T-cell (primary cell): ENCODE measurements around the gene AP1S3. TPM values are rescaled to one million over a fixed set of nuclear protein-coding genes. Genes with fewer than 3 reads are reported as not detected.

Experiments used
- ATAC-seq, 4 experiments: fragments of 200-7000 bp in 3 of 4; fragments of 150-1000 bp in 1 of 4; cut with Tn5 transposase; replicated peaks in 1 of 4; 1 replicate in 3 of 4; 2 replicates in 1 of 4; pipeline ENCODE4 v1.10.0; 2021; ENCODE audit warnings: moderate library complexity in 3 of 4, mild to moderate bottlenecking in 2 of 4, moderate number of reproducible peaks in 1 of 4
- CTCF ChIA-PET, 2 donors: fragments of 300-600 bp; sonication (Branson Sonifier 250); formaldehyde crosslinking; loops; one replicate each; lab custom pipeline; 2022; ENCODE audit warnings: antibody characterized with exemption in 2 of 2; lab: Charles Lee
- POLR2A ChIA-PET, 2 donors: fragments of 300-600 bp; sonication (Branson Sonifier 250); formaldehyde crosslinking; loops; one replicate each; lab custom pipeline; 2022; ENCODE audit warnings: antibody characterized with exemption in 2 of 2; lab: Charles Lee
- DNase-seq, 35 experiments: peaks; one replicate each; pipeline versions ENCODE4 v3.0.0 to v3.0.0-alpha.2; 2013 to 2023
- H3K27ac ChIP-seq: one replicate; pipeline ENCODE4 v1.5.1; 2013; ENCODE audit warnings: low read length
- H3K27me3 ChIP-seq, 2 experiments: replicated peaks in 1 of 2; 1 replicate in 1 of 2; 2 replicates in 1 of 2; pipeline versions ENCODE4 v1.6.1 to v1.7.0; 2013; ENCODE audit warnings: low read length in 1 of 2, mixed read lengths in 1 of 2; ENCODE audit not compliant: control insufficient read depth in 2 of 2, insufficient read depth in 2 of 2; ENCODE audit errors: extremely low read depth in 1 of 2
- H3K36me3 ChIP-seq, 2 donors: 1 replicate in 1 of 2; 2 replicates in 1 of 2; pipeline versions ENCODE4 v1.6.1 to v1.7.0; 2013; ENCODE audit warnings: low read length in 1 of 2; ENCODE audit not compliant: control insufficient read depth in 2 of 2, insufficient read depth in 1 of 2; ENCODE audit errors: extremely low read depth in 1 of 2
- H3K4me1 ChIP-seq, 2 experiments: 1 replicate in 1 of 2; 2 replicates in 1 of 2; pipeline versions ENCODE4 v1.6.1 to v1.7.0; 2013; ENCODE audit warnings: low read length in 2 of 2, mixed read lengths in 1 of 2; ENCODE audit not compliant: insufficient read depth in 2 of 2, control insufficient read depth in 1 of 2; ENCODE audit errors: extremely low read depth in 1 of 2
- H3K4me3 ChIP-seq, 2 donors: 1 replicate in 1 of 2; 2 replicates in 1 of 2; pipeline versions ENCODE4 v1.5.1 to v1.7.0; 2013; ENCODE audit warnings: mild to moderate bottlenecking in 2 of 2, low read length in 1 of 2, moderate library complexity in 1 of 2; ENCODE audit not compliant: control insufficient read depth in 1 of 2; ENCODE audit errors: extremely low read depth in 1 of 2
- H3K9me3 ChIP-seq: 2 replicates; pipeline ENCODE4 v1.7.0; 2013
- H3K27ac Mint-ChIP-seq, 2 donors: one replicate each; pipeline ENCODE4 v1.8.0; 2020 to 2021; ENCODE audit warnings: mild to moderate bottlenecking in 2 of 2, mixed read lengths in 2 of 2
- H3K27me3 Mint-ChIP-seq, 2 donors: one replicate each; pipeline ENCODE4 v1.8.0; 2021 to 2022; ENCODE audit warnings: mixed read lengths in 2 of 2
- H3K36me3 Mint-ChIP-seq: one replicate; pipeline ENCODE4 v1.8.0; 2021; ENCODE audit warnings: mixed read lengths
- H3K4me1 Mint-ChIP-seq, 3 donors: one replicate each; pipeline ENCODE4 v1.8.0; 2020 to 2022; ENCODE audit warnings: mixed read lengths in 3 of 3, mild to moderate bottlenecking in 1 of 3
- H3K4me3 Mint-ChIP-seq, 3 donors: one replicate each; pipeline ENCODE4 v1.8.0; 2020 to 2022; ENCODE audit warnings: mild to moderate bottlenecking in 3 of 3, mixed read lengths in 3 of 3, moderate library complexity in 3 of 3
- H3K9me3 Mint-ChIP-seq, 3 donors: one replicate each; pipeline ENCODE4 v1.8.0; 2020 to 2022; ENCODE audit warnings: mixed read lengths in 3 of 3
- WGBS: methylation state at CpG from one replicate; pipeline ENCODE4 v1.1.5; 2013; ENCODE audit warnings: missing lambda C conversion rate; ENCODE audit not compliant: insufficient coverage; 5-methylcytosine and 5-hydroxymethylcytosine counted together
- total RNA-seq, 35 experiments: library from RNA in 6 of 35; stranded (reverse) in 6 of 35; fragments of 120-200 nt in 1 of 35; gene quantifications; one replicate each; pipeline versions ENCODE4 v1.2.1 to v1.2.4 and lab custom pipeline; 2013 to 2026

The AP1S3 gene
- total RNA-seq, 5 donors from 2014 or later (not counting 1 experiment from before 2014, with no cell fraction given): 1.4 to 2.9 (median 1.8) TPM

DNA sequence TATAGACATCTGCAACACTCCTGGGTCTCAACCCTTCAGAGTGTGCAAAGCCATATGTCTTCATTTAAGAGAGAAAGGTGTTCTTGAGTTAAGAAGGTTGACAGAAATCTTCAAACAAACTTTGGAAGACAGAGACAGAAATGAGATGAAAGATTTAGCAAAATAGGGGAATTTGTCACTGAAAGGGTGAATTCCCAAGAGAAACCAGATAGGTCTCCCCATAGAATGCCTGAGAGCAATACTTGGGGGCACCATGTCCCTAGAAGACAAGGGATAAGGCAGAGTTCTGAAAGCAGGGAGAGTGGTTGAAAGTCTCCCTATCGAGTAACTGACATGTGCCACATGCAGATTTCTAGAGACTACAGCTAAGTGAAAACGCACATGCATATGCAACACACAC, 50.0 kb downstream of the AP1S3 start:
- ATAC-seq (no peak), DNase-seq (no peak)
- Mint-ChIP-seq H3K27ac (no peak overlapping the region), H3K9me3 (peaks cover 0 to 5% (median 0%) of the 10 kb centered on the region in 3 donors), H3K4me3 (no peak overlapping the region), H3K36me3 (peaks cover 8% of the 10 kb centered on the region), H3K27me3 (peaks cover 0 to 6% of the 10 kb centered on the region in 2 donors), H3K4me1 (no peaks in the 10 kb centered on the region)
- Histone ChIP-seq H3K36me3 (no peaks in the 10 kb centered on the region), H3K27me3 (no peaks in the 10 kb centered on the region), H3K27ac (no peak overlapping the region), H3K4me3 (no peak overlapping the region), H3K4me1 (no peaks in the 10 kb centered on the region), H3K9me3 (no peaks in the 10 kb centered on the region)
- CTCF ChIA-PET: no interaction called here
- POLR2A ChIA-PET: no interaction called here
- WGBS: 83% methylated on average over 1 of the region's 2 CpGs

DNA sequence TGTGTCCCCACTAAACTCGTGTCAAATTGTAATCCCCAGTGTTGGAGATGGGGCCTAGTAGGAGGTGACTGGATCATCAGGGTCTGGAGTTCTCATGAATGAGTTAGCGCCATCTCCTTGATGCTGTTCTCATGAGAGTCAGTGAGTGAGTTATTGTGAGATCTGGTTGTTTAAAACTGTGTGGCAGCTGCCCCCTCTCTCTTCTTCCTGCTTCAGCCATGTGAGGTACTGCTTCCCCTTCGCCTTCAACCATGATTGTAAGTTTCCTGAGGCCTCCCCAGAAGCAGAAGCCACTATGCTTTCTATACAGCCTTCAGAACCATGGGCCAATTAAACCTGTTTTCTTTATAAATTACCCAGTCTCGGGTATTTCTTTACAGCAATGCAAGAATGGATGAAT, 50.4 kb downstream of the AP1S3 start:
- Histone ChIP-seq H3K4me1 (no peaks in the 10 kb centered on the region), H3K4me3 (no peak overlapping the region), H3K36me3 (no peaks in the 10 kb centered on the region), H3K27me3 (no peaks in the 10 kb centered on the region), H3K9me3 (no peaks in the 10 kb centered on the region), H3K27ac (no peak overlapping the region)
- POLR2A ChIA-PET: no interaction called here
- peaks cover 0 to 5% (median 0%) of the 10 kb centered on the region in 3 donors for H3K9me3 Mint-ChIP-seq
- whole genome bisulfite sequencing: 100% methylated on average over 1 of the region's 4 CpGs
- H3K4me1 Mint-ChIP-seq: no peaks in the 10 kb centered on the region
- no peak overlapping the region for H3K27ac Mint-ChIP-seq
- ATAC-seq: no peak
- H3K27me3 Mint-ChIP-seq: peaks cover 0 to 6% of the 10 kb centered on the region in 2 donors
- H3K4me3 Mint-ChIP-seq: no peak overlapping the region
- CTCF ChIA-PET: no interaction called here
- H3K36me3 Mint-ChIP-seq: peaks cover 9% of the 10 kb centered on the region
- DNase-seq: no peak

DNA sequence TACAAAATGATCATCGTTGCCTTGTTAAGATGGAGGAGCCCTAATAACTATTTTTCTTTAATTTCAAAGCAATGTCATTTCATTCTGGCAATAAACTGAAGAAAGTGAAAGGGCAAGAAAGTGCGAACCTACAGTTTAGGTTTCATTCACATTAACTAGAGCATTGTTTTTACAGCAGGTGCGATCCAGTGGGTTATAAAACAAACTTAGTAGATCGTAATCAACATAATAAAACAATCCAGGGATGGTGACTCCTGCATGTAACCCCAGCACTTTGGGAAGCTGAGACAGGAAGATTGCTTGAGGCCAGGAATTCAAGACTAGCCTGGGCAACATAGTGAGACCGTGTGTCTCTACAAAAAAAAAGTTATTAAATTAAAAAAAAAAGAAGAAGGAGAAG, 51.1 kb downstream of the AP1S3 start:
- Mint-ChIP-seq H3K4me3 (no peak overlapping the region), H3K36me3 (peaks cover 9% of the 10 kb centered on the region), H3K27ac (no peak overlapping the region), H3K4me1 (no peaks in the 10 kb centered on the region), H3K27me3 (peaks cover 0 to 6% of the 10 kb centered on the region in 2 donors), H3K9me3 (peaks cover 0 to 5% (median 0%) of the 10 kb centered on the region in 3 donors)
- CTCF ChIA-PET: interaction anchor here in 1 of 2 donors (1.5 kb wide), 1 partner anchor 10 kb away, joined by 3 read pairs; no protein-coding TSS in a partner anchor
- Histone ChIP-seq H3K27ac (no peak overlapping the region), H3K36me3 (no peaks in the 10 kb centered on the region), H3K9me3 (no peaks in the 10 kb centered on the region), H3K4me3 (no peak overlapping the region), H3K4me1 (no peaks in the 10 kb centered on the region), H3K27me3 (no peaks in the 10 kb centered on the region)
- WGBS: no CpG with 5 or more reads among the region's 5 CpGs
- no peak for DNase-seq
- ATAC-seq: no peak
- POLR2A ChIA-PET: no interaction called here

DNA sequence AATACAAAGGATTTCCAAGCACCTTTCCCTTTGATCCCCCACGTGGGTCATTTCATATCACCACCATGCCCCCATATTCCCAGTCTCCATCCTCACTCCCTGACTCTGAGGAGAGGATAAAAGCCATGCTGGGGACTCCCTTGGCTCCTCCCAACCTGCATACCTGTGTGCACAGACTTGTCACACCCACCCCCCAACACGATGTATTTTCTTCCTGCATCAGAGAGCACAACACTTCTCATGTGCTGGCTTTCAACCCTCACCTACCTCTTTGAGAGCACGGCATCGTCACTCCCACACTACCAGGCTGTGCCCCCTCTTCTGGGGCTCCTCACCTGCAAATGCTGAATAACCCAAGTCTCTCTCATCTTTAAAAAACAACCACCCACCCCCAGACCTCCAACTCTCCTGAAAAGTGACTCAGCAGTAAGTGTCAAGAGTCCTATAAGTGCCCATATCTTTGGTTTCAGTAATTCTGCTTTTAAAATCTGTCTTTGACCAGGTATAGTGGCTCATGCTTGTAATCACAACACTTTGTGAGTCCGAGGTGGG, 53.1 kb downstream of the AP1S3 start:
- Histone ChIP-seq H3K9me3 (no peaks in the 10 kb centered on the region), H3K4me3 (no peak overlapping the region), H3K4me1 (no peaks in the 10 kb centered on the region), H3K27ac (no peak overlapping the region), H3K36me3 (no peaks in the 10 kb centered on the region), H3K27me3 (no peaks in the 10 kb centered on the region)
- no peaks in the 10 kb centered on the region for H3K9me3 Mint-ChIP-seq
- 77% methylated on average over 4 of the region's 5 CpGs for WGBS
- no peak overlapping the region for H3K27ac Mint-ChIP-seq
- DNase-seq (no peak), ATAC-seq (no peak)
- peaks cover 0 to 6% of the 10 kb centered on the region in 2 donors for H3K27me3 Mint-ChIP-seq
- H3K36me3 Mint-ChIP-seq: peaks cover 9% of the 10 kb centered on the region
- no peaks in the 10 kb centered on the region for H3K4me1 Mint-ChIP-seq
- ChIA-PET CTCF (no interaction called here), POLR2A (no interaction called here)
- H3K4me3 Mint-ChIP-seq: no peak overlapping the region

DNA sequence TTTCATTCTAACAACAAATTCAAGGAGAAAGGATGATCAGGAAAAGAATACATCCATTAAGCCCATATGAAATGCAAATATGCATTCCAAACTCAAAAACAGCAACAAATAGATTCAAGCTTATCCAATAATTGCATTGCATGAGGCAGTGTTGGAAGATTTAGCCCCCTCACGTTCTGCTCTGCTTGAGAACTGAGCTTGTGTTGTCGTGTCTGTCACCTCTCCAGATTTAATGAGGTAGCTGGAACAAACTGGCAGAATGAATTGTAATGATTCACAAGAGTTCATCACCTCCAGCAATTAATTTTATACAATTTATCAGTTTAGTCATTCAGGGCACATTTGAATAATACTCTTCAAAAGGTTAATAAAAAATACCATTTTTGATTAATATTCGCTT, 54.8 kb downstream of the AP1S3 start:
- CTCF ChIA-PET: interaction anchor here in 1 of 2 donors (0.6 kb wide), 1 partner anchor 19 kb away, joined by 3 read pairs; no protein-coding TSS in a partner anchor
- ATAC-seq: no peak
- H3K27ac ChIP-seq: no peak overlapping the region

DNA sequence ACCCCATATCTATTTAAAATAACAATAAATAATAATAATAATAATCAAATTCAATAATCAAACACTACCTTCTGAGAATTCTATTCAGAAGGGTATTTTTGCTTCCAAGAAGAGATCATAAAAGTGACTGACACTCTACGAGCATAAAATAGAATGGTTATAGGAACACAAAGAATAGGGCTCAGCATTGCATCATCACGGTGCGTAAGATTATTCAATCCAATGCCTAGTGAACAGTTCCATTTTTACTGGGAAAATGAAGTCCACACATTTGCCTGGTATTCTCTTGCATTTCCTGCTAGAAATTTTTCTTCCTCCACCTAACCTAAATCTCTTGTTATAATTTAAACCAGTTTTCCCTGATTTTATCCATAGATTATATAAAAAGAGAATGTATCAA, 55.8 kb downstream of the AP1S3 start:
- WGBS: 93% methylated on average over 2 of the region's 3 CpGs
- ChIA-PET POLR2A (no interaction called here), CTCF (no interaction called here)
- H3K27me3 Mint-ChIP-seq: peaks cover 0 to 3% of the 10 kb centered on the region in 2 donors
- no peaks in the 10 kb centered on the region for H3K9me3 ChIP-seq
- no peak overlapping the region for H3K27ac Mint-ChIP-seq
- ATAC-seq (no peak), DNase-seq (no peak)
- H3K36me3 Mint-ChIP-seq: peaks cover 5% of the 10 kb centered on the region
- no peaks in the 10 kb centered on the region for H3K4me1 Mint-ChIP-seq
- no peaks in the 10 kb centered on the region for H3K36me3 ChIP-seq
- no peak overlapping the region for H3K27ac ChIP-seq
- H3K4me1 ChIP-seq: no peaks in the 10 kb centered on the region
- H3K27me3 ChIP-seq: no peaks in the 10 kb centered on the region
- H3K9me3 Mint-ChIP-seq: no peaks in the 10 kb centered on the region
- H3K4me3 Mint-ChIP-seq: no peak overlapping the region
- H3K4me3 ChIP-seq: no peak overlapping the region

More for the DNA sequence above, 54.8 kb downstream of the AP1S3 start:
- no peaks in the 10 kb centered on the region for H3K4me1 ChIP-seq
- no peaks in the 10 kb centered on the region for H3K36me3 ChIP-seq
- H3K4me3 ChIP-seq: no peak overlapping the region
- WGBS: no CpG with 5 or more reads among the region's 3 CpGs
- H3K9me3 Mint-ChIP-seq: no peaks in the 10 kb centered on the region
- no peak overlapping the region for H3K27ac Mint-ChIP-seq
- no peaks in the 10 kb centered on the region for H3K27me3 ChIP-seq
- H3K4me3 Mint-ChIP-seq: no peak overlapping the region
- no peaks in the 10 kb centered on the region for H3K4me1 Mint-ChIP-seq
- peaks cover 0 to 3% of the 10 kb centered on the region in 2 donors for H3K27me3 Mint-ChIP-seq
- no peaks in the 10 kb centered on the region for H3K9me3 ChIP-seq
- DNase-seq: no peak
- H3K36me3 Mint-ChIP-seq: peaks cover 9% of the 10 kb centered on the region
- POLR2A ChIA-PET: no interaction called here
